PC-9 (cell line): Measurements from ENCODE around the gene SMIM1.

Source experiments
- EZH2 ChIP-seq: fragments of 200-600 bp; sonication (generic); IDR thresholded peaks from 2 replicates; pipeline ENCODE4 v1.8.0; 2017; ENCODE audit warnings: antibody characterized with exemption, low read depth
- TF ChIP-seq, protein P1 (sequence below): fragments of 200-600 bp; sonication (generic); conservative IDR thresholded peaks from 2 replicates; pipeline ENCODE4 v1.6.1; 2017; ENCODE audit warnings: mixed run types, antibody characterized with exemption, mild to moderate bottlenecking, moderate library complexity

DNA sequence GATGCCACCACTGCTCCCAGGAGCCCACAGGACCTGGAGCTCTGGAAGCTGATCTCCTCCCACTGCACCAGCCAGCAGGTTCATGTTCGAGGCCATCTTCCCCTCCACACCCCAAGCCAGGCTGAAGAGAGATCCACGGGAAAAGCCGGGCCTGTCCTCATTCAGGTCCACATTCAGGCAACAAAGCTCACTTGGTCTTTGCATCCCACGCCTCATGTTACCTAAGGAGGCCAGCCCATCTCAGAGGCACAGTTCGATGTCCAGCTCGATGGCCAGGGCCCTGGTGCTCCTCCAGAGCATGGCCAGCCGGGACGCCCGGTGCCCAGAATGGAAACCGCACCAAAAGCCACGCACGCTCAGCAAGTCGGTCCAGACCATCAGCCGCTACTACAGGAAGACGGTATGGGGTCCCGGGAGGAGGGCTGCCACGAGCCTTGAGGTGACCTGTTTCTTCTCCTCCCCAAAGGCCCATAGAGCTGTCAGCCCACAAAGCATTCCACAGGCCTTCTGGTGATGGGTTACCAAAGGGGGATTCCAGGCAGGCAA, 20.1 kb upstream of the SMIM1 start, which contains the start of gene CCDC27:
- no peak for TF ChIP-seq EZH2
- TF ChIP-seq, protein P1, sequence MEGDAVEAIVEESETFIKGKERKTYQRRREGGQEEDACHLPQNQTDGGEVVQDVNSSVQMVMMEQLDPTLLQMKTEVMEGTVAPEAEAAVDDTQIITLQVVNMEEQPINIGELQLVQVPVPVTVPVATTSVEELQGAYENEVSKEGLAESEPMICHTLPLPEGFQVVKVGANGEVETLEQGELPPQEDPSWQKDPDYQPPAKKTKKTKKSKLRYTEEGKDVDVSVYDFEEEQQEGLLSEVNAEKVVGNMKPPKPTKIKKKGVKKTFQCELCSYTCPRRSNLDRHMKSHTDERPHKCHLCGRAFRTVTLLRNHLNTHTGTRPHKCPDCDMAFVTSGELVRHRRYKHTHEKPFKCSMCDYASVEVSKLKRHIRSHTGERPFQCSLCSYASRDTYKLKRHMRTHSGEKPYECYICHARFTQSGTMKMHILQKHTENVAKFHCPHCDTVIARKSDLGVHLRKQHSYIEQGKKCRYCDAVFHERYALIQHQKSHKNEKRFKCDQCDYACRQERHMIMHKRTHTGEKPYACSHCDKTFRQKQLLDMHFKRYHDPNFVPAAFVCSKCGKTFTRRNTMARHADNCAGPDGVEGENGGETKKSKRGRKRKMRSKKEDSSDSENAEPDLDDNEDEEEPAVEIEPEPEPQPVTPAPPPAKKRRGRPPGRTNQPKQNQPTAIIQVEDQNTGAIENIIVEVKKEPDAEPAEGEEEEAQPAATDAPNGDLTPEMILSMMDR, result no peak
